ENCODE data around the gene SDC1. TPM values are rescaled to one million over a fixed set of nuclear protein-coding genes. Genes with fewer than 3 reads are reported as not detected.
"Not testable (repeated sequence)": the region's sequence is repeated elsewhere in the genome, so short reads cannot be mapped to it uniquely, and the experiment has no call there.

SDC1 gene
- total RNA-seq, 1 donor from 2014 or later: 3.6 TPM

GRCh38 chr2:20257411-20257810 is 32.5 kb upstream of the SDC1 start:
- Mint-ChIP-seq H3K4me1 (ENCODE audit: unreplicated experiment) (no peaks in the 10 kb centered on the region), H3K27me3 (ENCODE audit: unreplicated experiment) (peaks cover 3% of the 10 kb centered on the region), H3K4me3 (ENCODE audit: unreplicated experiment) (no peak overlapping the region), H3K9me3 (ENCODE audit: unreplicated experiment) (no peaks in the 10 kb centered on the region), H3K27ac (ENCODE audit: unreplicated experiment) (no peak overlapping the region), H3K36me3 (ENCODE audit: low read depth, unreplicated experiment) (peaks cover 10% of the 10 kb centered on the region)
- TF ChIP-seq, protein P1, sequence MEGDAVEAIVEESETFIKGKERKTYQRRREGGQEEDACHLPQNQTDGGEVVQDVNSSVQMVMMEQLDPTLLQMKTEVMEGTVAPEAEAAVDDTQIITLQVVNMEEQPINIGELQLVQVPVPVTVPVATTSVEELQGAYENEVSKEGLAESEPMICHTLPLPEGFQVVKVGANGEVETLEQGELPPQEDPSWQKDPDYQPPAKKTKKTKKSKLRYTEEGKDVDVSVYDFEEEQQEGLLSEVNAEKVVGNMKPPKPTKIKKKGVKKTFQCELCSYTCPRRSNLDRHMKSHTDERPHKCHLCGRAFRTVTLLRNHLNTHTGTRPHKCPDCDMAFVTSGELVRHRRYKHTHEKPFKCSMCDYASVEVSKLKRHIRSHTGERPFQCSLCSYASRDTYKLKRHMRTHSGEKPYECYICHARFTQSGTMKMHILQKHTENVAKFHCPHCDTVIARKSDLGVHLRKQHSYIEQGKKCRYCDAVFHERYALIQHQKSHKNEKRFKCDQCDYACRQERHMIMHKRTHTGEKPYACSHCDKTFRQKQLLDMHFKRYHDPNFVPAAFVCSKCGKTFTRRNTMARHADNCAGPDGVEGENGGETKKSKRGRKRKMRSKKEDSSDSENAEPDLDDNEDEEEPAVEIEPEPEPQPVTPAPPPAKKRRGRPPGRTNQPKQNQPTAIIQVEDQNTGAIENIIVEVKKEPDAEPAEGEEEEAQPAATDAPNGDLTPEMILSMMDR (IDR thresholded peaks at IDR 0.05; ENCODE audit: unreplicated experiment): no peak
- no peak for DNase-seq (ENCODE audit: low spot score)

DNA sequence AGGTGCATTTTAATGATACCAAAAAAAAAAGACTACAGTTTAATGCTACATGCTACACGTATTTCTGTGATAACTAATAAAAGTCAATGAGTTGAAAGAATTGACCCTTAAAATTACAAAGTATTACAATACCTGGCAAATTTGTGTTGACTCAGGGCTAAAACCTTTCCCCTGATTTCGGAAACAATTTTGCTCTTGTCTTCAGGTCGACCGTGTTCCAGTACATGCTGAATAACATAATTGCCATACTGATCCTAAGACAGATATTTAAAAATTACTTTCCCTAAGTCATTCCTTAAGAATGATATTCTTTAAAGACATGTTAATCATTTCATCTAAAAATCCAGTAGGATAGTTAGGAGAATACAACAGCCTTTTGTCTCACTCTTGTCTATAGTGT is 29.8 kb upstream of the SDC1 start:
- TF ChIP-seq, protein P1 (IDR thresholded peaks at IDR 0.05; ENCODE audit: unreplicated experiment): no peak
- Mint-ChIP-seq H3K4me1 (ENCODE audit: unreplicated experiment) (no peaks in the 10 kb centered on the region), H3K27me3 (ENCODE audit: unreplicated experiment) (no peaks in the 10 kb centered on the region), H3K27ac (ENCODE audit: unreplicated experiment) (no peak overlapping the region), H3K36me3 (ENCODE audit: low read depth, unreplicated experiment) (peaks cover 18% of the 10 kb centered on the region), H3K9me3 (ENCODE audit: unreplicated experiment) (no peaks in the 10 kb centered on the region), H3K4me3 (ENCODE audit: unreplicated experiment) (no peak overlapping the region)
- DNase-seq (ENCODE audit: low spot score): no peak

DNA sequence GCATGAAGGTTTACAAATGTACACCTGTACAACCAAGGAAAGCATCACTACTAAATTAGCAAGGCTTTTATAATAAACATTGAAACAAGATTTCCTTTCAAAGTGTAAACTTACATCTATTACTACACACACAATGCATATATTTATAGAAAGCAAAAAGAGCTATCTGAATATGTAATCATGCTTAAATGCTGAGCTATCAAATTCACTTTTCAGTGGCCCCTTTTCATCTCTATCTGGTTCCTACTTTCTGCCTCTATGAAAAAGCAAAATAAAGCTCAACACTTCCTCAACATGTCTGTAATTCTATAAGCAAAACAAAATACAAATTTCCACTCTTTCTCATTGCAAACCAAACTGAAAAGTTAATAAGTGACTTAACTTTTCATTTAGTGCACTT is 25.5 kb upstream of the SDC1 start:
- Mint-ChIP-seq H3K27ac (ENCODE audit: unreplicated experiment) (no peak overlapping the region), H3K27me3 (ENCODE audit: unreplicated experiment) (no peaks in the 10 kb centered on the region), H3K9me3 (ENCODE audit: unreplicated experiment) (no peaks in the 10 kb centered on the region), H3K36me3 (ENCODE audit: low read depth, unreplicated experiment) (peaks cover 19% of the 10 kb centered on the region), H3K4me3 (ENCODE audit: unreplicated experiment) (no peak overlapping the region), H3K4me1 (ENCODE audit: unreplicated experiment) (no peaks in the 10 kb centered on the region)
- no peak for DNase-seq (ENCODE audit: low spot score)
- TF ChIP-seq, protein P1 (IDR thresholded peaks at IDR 0.05; ENCODE audit: unreplicated experiment): no peak

- Mint-ChIP-seq H3K4me1 (ENCODE audit: unreplicated experiment) (no peaks in the 10 kb centered on the region), H3K9me3 (ENCODE audit: unreplicated experiment) (no peaks in the 10 kb centered on the region), H3K27ac (ENCODE audit: unreplicated experiment) (no peak overlapping the region), H3K27me3 (ENCODE audit: unreplicated experiment) (peaks cover 2% of the 10 kb centered on the region), H3K4me3 (ENCODE audit: unreplicated experiment) (no peak overlapping the region), H3K36me3 (ENCODE audit: low read depth, unreplicated experiment) (peaks cover 16% of the 10 kb centered on the region)
- no peak for DNase-seq (ENCODE audit: low spot score)
- TF ChIP-seq, protein P1 (IDR thresholded peaks at IDR 0.05; ENCODE audit: unreplicated experiment): no peak
Measured at GRCh38 chr2:20249170-20249569, 24.2 kb upstream of the SDC1 start.

DNA sequence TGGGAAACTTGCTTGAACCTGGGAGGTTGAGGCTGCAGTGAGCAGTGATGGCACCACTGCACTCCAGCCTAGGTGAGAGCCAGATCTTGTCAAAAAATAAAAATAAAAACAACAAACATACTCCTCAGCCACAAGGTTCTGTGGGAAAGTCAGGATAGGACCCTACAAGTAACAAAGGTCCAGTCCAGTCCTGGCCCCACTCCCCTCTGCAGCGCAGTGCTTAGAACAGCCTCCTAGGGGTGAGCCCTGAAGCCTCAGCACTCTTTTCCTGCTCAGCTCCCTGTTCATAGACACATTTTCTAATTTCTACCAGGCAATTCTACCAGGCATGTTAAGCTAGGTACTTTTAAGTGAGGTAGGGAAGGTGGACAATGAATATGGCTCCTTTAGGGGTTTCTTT is 22.2 kb upstream of the SDC1 start:
- no peak overlapping the region for H3K27ac Mint-ChIP-seq (ENCODE audit: unreplicated experiment)
- DNase-seq (ENCODE audit: low spot score): no peak
- H3K27me3 Mint-ChIP-seq (ENCODE audit: unreplicated experiment): peaks cover 6% of the 10 kb centered on the region
- H3K36me3 Mint-ChIP-seq (ENCODE audit: low read depth, unreplicated experiment): peaks cover 15% of the 10 kb centered on the region
- TF ChIP-seq, protein P1 (IDR thresholded peaks at IDR 0.05; ENCODE audit: unreplicated experiment): no peak
- H3K9me3 Mint-ChIP-seq (ENCODE audit: unreplicated experiment): no peaks in the 10 kb centered on the region
- no peaks in the 10 kb centered on the region for H3K4me1 Mint-ChIP-seq (ENCODE audit: unreplicated experiment)
- H3K4me3 Mint-ChIP-seq (ENCODE audit: unreplicated experiment): no peak overlapping the region

- H3K9me3 Mint-ChIP-seq (ENCODE audit: unreplicated experiment); H3K36me3 Mint-ChIP-seq (ENCODE audit: low read depth, unreplicated experiment); H3K4me1 Mint-ChIP-seq (ENCODE audit: unreplicated experiment); H3K27me3 Mint-ChIP-seq (ENCODE audit: unreplicated experiment); DNase-seq (ENCODE audit: low spot score); H3K4me3 Mint-ChIP-seq (ENCODE audit: unreplicated experiment): not testable (repeated sequence)
- H3K27ac Mint-ChIP-seq (ENCODE audit: unreplicated experiment): peak overlapping the region; percentile 18
Measured at GRCh38 chr2:20243637-20244036, 18.7 kb upstream of the SDC1 start.

Measured in endothelial cell (in vitro differentiated cells).